Small intestine (tissue), 7 donors: ENCODE data around the gene SPEF2. TPM values are rescaled to one million over a fixed set of nuclear protein-coding genes. Genes with fewer than 3 reads are reported as not detected.
"Not testable (repeated sequence)": the region's sequence is repeated elsewhere in the genome, so short reads cannot be mapped to it uniquely, and the experiment has no call there.

ENCODE experiments used
- DNase-seq, 2 donors: peaks; one replicate each; pipeline versions ENCODE4 v3.0.0 to v3.0.0-alpha.2; 2013
- FAIRE-seq: peaks from 2 replicates; lab custom pipeline; 2012; peaks lifted over from hg19 to GRCh38; lab: Jason Lieb, UNC
- H3K27ac ChIP-seq, 3 donors: one replicate each; pipeline ENCODE4 v1.5.1; 2013; ENCODE audit warnings: low read length in 2 of 3, mild to moderate bottlenecking in 2 of 3, control low read depth in 1 of 3, inconsistent platforms in 1 of 3, low read depth in 1 of 3, moderate library complexity in 1 of 3
- H3K27me3 ChIP-seq, 3 donors: one replicate each; pipeline ENCODE4 v1.6.1; 2013; ENCODE audit warnings: low read length in 3 of 3, inconsistent platforms in 1 of 3; ENCODE audit not compliant: control insufficient read depth in 3 of 3, insufficient read depth in 3 of 3
- H3K36me3 ChIP-seq, 3 donors: one replicate each; pipeline ENCODE4 v1.6.1; 2013; ENCODE audit warnings: low read length in 3 of 3, inconsistent platforms in 1 of 3, low read depth in 1 of 3, mild to moderate bottlenecking in 1 of 3, moderate library complexity in 1 of 3; ENCODE audit not compliant: control insufficient read depth in 3 of 3, insufficient read depth in 2 of 3
- H3K4me1 ChIP-seq, 3 donors: one replicate each; pipeline ENCODE4 v1.6.1; 2013; ENCODE audit warnings: low read length in 2 of 3, inconsistent platforms in 1 of 3, low read depth in 1 of 3, mild to moderate bottlenecking in 1 of 3, moderate library complexity in 1 of 3; ENCODE audit not compliant: control insufficient read depth in 3 of 3, insufficient read depth in 2 of 3
- H3K4me3 ChIP-seq, 3 donors: one replicate each; pipeline ENCODE4 v1.5.1; 2013; ENCODE audit warnings: low read length in 3 of 3, control low read depth in 1 of 3, inconsistent platforms in 1 of 3, low read depth in 1 of 3, mild to moderate bottlenecking in 1 of 3, moderate library complexity in 1 of 3
- H3K9me3 ChIP-seq, 2 donors: one replicate each; pipeline ENCODE4 v1.6.1; 2013; ENCODE audit warnings: low read depth in 1 of 2, low read length in 1 of 2; ENCODE audit not compliant: control insufficient read depth in 2 of 2, insufficient read depth in 1 of 2
- WGBS, 3 donors: extraction: QIAGEN DNeasy Blood & Tissue Kit; methylation state at CpG; one replicate each; pipeline ENCODE4 v1.1.7; 2013; 5-methylcytosine and 5-hydroxymethylcytosine counted together
- polyA plus RNA-seq, 4 donors: library from polyadenylated mRNA; stranded (reverse) in 3 of 4; unstranded in 1 of 4; fragments of 200-250 nt in 3 of 4; fragments of 120-200 nt in 1 of 4; gene quantifications; one replicate each; pipeline versions ENCODE4 v1.2.1 to v1.2.3, GENCODE V29; 2013
- donor health status: healthy with polysubstance abuse.
- donor health status: control.
- donor health status: control.
- donor health status: Bipolar disorder and iron deficiency.
- donor health status: healthy.

SPEF2 gene
- polyA plus RNA-seq, 4 donors = under 0.01 to 13.5 (median 0.77) TPM

GRCh38 chr5:35845508-35845907, 227.8 kb downstream of the SPEF2 start:
- DNase-seq, H3K4me3 ChIP-seq, H3K4me1 ChIP-seq, H3K36me3 ChIP-seq, H3K27me3 ChIP-seq, H3K27ac ChIP-seq, FAIRE-seq: not testable (repeated sequence)
- peaks cover 0 to 17% of the 10 kb centered on the region in 2 donors for H3K9me3 ChIP-seq
- WGBS, 3 donors = 67 to 86% (median 74%) methylated on average over 2 of the region's 2 CpGs

- H3K4me1 ChIP-seq = no peaks in the 10 kb centered on the region
- no peak for FAIRE-seq
- DNase-seq = no peak
- peaks cover 0 to 17% of the 10 kb centered on the region in 2 donors for H3K9me3 ChIP-seq
- no peak overlapping the region for H3K4me3 ChIP-seq
- no peaks in the 10 kb centered on the region for H3K27me3 ChIP-seq
- H3K27ac ChIP-seq = no peak overlapping the region
- H3K36me3 ChIP-seq = no peaks in the 10 kb centered on the region
These were observed 229.8 kb downstream of the SPEF2 start for GRCh38 chr5:35847491-35847890.

GRCh38 chr5:35847961-35848360, 230.3 kb downstream of the SPEF2 start:
- no peak for FAIRE-seq
- no peak for DNase-seq
- WGBS, 3 donors = 61 to 67% (median 67%) methylated on average over 3 of the region's 3 CpGs
- Histone ChIP-seq H3K36me3 (no peaks in the 10 kb centered on the region), H3K9me3 (peaks cover 0 to 17% of the 10 kb centered on the region in 2 donors), H3K4me3 (no peak overlapping the region), H3K4me1 (no peaks in the 10 kb centered on the region), H3K27ac (no peak overlapping the region), H3K27me3 (no peaks in the 10 kb centered on the region)

- no peak overlapping the region for H3K27ac ChIP-seq
- 82 to 86% (median 83%) methylated on average over 6 of the region's 6 CpGs for WGBS, 3 donors
- no peak for FAIRE-seq
- H3K36me3 ChIP-seq = no peaks in the 10 kb centered on the region
- no peaks in the 10 kb centered on the region for H3K27me3 ChIP-seq
- DNase-seq = no peak
- H3K4me1 ChIP-seq = no peaks in the 10 kb centered on the region
- no peak overlapping the region for H3K4me3 ChIP-seq
- H3K9me3 ChIP-seq = peaks cover 0 to 15% of the 10 kb centered on the region in 2 donors
These were observed 232.2 kb downstream of the SPEF2 start for GRCh38 chr5:35849860-35850259.

GRCh38 chr5:35850967-35851680, 233.5 kb downstream of the SPEF2 start:
- no peak for FAIRE-seq
- no peak overlapping the region for H3K27ac ChIP-seq
- no peak overlapping the region for H3K4me3 ChIP-seq
- WGBS, 3 donors = 29 to 53% (median 41%) methylated on average over 8 of the region's 8 CpGs
- no peaks in the 10 kb centered on the region for H3K4me1 ChIP-seq
- DNase-seq = no peak
- H3K36me3 ChIP-seq = no peaks in the 10 kb centered on the region
- peaks cover 0 to 4% of the 10 kb centered on the region in 2 donors for H3K9me3 ChIP-seq
- H3K27me3 ChIP-seq = no peaks in the 10 kb centered on the region

- DNase-seq (no peak), FAIRE-seq (no peak)
- Histone ChIP-seq H3K9me3 (peaks cover 0 to 4% of the 10 kb centered on the region in 2 donors), H3K27me3 (no peaks in the 10 kb centered on the region), H3K4me3 (no peak overlapping the region), H3K27ac (peak overlapping the region in 1 of 3 donors; percentile 66), H3K36me3 (no peaks in the 10 kb centered on the region), H3K4me1 (no peaks in the 10 kb centered on the region)
- WGBS, 3 donors = 65 to 71% (median 65%) methylated on average over 8 of the region's 8 CpGs
These were observed 234.5 kb downstream of the SPEF2 start for GRCh38 chr5:35852084-35852734.

GRCh38 chr5:35852773-35853172, 235.1 kb downstream of the SPEF2 start:
- Histone ChIP-seq H3K27ac (peak overlapping the region in 1 of 3 donors; percentile 66), H3K9me3 (peaks cover 0 to under 1% of the 10 kb centered on the region in 2 donors), H3K27me3 (no peaks in the 10 kb centered on the region), H3K4me1 (no peaks in the 10 kb centered on the region), H3K4me3 (no peak overlapping the region), H3K36me3 (no peaks in the 10 kb centered on the region)
- no peak for FAIRE-seq
- no peak for DNase-seq

GRCh38 chr5:35853631-35854030, 236.0 kb downstream of the SPEF2 start:
- WGBS, 3 donors = 60 to 75% (median 69%) methylated on average over 3 of the region's 3 CpGs
- Histone ChIP-seq H3K36me3 (no peaks in the 10 kb centered on the region), H3K27me3 (no peaks in the 10 kb centered on the region), H3K27ac (peak overlapping the region in 2 of 3 donors; percentile 22 to 82), H3K4me1 (no peaks in the 10 kb centered on the region), H3K9me3 (no peaks in the 10 kb centered on the region), H3K4me3 (no peak overlapping the region)
- DNase-seq = peak in 1 of 2 donors; percentile 47
- FAIRE-seq = no peak
